Measurements from ENCODE around the gene SEC14L1.

DNA sequence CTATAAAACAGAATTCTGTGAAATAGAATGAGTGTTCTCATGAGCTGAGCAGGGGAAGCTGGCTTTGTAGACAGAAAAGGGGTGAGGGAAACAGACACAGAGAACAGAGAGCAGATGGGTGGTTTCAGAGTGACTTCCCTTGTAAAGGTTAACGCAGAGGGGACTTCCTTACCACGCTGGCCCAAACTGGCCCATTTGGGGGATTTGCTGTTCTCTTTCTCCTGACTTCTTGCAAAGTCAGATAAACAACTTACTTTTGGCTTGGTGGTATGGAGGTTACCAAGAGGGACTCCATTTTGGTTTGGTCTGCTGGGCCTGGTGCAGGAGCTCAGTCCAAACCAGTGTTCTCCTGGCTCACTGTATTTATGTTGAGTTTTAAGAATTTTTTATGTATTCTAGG lies 48.4 kb downstream of the SEC14L1 start:
- TF ChIP-seq CTCF (tag by site-specific recombination; IDR thresholded peaks at IDR 0.05) (no peak), ZSCAN30 (tag by site-specific recombination; IDR thresholded peaks at IDR 0.05) (no peak), ZNF138 (tag by site-specific recombination; IDR thresholded peaks at IDR 0.05; ENCODE audit: borderline replicate concordance) (no peak), SALL2 (tag by site-specific recombination; IDR thresholded peaks at IDR 0.05; ENCODE audit: borderline replicate concordance) (no peak), ZNF274 (IDR thresholded peaks at IDR 0.05; ENCODE audit: low read length) (no peak), ZNF274 (tag by site-specific recombination; IDR thresholded peaks at IDR 0.05; ENCODE audit: borderline replicate concordance) (no peak), ZNF132 (tag by site-specific recombination; IDR thresholded peaks at IDR 0.05; ENCODE audit: borderline replicate concordance) (no peak), GLIS2 (tag by site-specific recombination; IDR thresholded peaks at IDR 0.05) (no peak), ZFP37 (tag by site-specific recombination; IDR thresholded peaks at IDR 0.05) (no peak)
